Measurements from ENCODE around the gene TDRD12. TPM values are rescaled to one million over a fixed set of nuclear protein-coding genes. Genes with fewer than 3 reads are reported as not detected.

TDRD12 gene
- total RNA-seq, 1 experiment from 2014 or later: 0.33 TPM

- no peak overlapping the region for H3K4me2 ChIP-seq
- H3K4me1 ChIP-seq (replicated peaks; ENCODE audit: insufficient read depth): no peaks in the 10 kb centered on the region
- no peaks in the 10 kb centered on the region for H3K9me2 ChIP-seq (ENCODE audit: insufficient read depth)
- no TSS peak for BruUV-seq (replicated peaks)
- TF ChIP-seq EZH2 (IDR thresholded peaks at IDR 0.05; ENCODE audit: low read depth) (no peak), CTCF (conservative IDR thresholded peaks at IDR 0.05) (no peak)
- H4K20me1 ChIP-seq (ENCODE audit: insufficient read depth): no peaks in the 10 kb centered on the region
- CTCF ChIA-PET: no interaction called here
- H3K36me3 ChIP-seq (ENCODE audit: low read depth): no peaks in the 10 kb centered on the region
- H2AFZ ChIP-seq: no peak overlapping the region
- POLR2A ChIA-PET (ENCODE audit: unreplicated experiment): no interaction called here
- DNase-seq: no peak
- H3K79me2 ChIP-seq (ENCODE audit: low read depth): no peaks in the 10 kb centered on the region
- intact Hi-C loops (cut with micrococcal nuclease; ENCODE audit: unreplicated experiment): no loop called here
- H3K4me3 ChIP-seq: no peak overlapping the region
- no peak overlapping the region for H3K27ac ChIP-seq
- H3F3A ChIP-seq (ENCODE audit: insufficient read depth, low read depth): no peaks in the 10 kb centered on the region
- H3K27me3 ChIP-seq (ENCODE audit: insufficient read depth, low read depth): no peaks in the 10 kb centered on the region
- no peaks in the 10 kb centered on the region for H3K9me3 ChIP-seq (ENCODE audit: insufficient read depth, low read depth)
These were observed 144.3 kb downstream of the TDRD12 start for GRCh38 chr19:32863841-32864240.

GRCh38 chr19:32864318-32865007, 144.9 kb downstream of the TDRD12 start:
- Histone ChIP-seq H4K20me1 (ENCODE audit: insufficient read depth) (no peaks in the 10 kb centered on the region), H3K27me3 (ENCODE audit: insufficient read depth, low read depth) (no peaks in the 10 kb centered on the region), H3K4me3 (no peak overlapping the region), H3K9me3 (ENCODE audit: insufficient read depth, low read depth) (no peaks in the 10 kb centered on the region), H3K9me2 (ENCODE audit: insufficient read depth) (no peaks in the 10 kb centered on the region), H3K4me1 (replicated peaks; ENCODE audit: insufficient read depth) (no peaks in the 10 kb centered on the region), H3K79me2 (ENCODE audit: low read depth) (no peaks in the 10 kb centered on the region), H3K4me2 (no peak overlapping the region), H3F3A (ENCODE audit: insufficient read depth, low read depth) (no peaks in the 10 kb centered on the region), H3K36me3 (ENCODE audit: low read depth) (no peaks in the 10 kb centered on the region), H3K27ac (no peak overlapping the region), H2AFZ (no peak overlapping the region)
- no TSS peak for BruUV-seq (replicated peaks)
- TF ChIP-seq CTCF (conservative IDR thresholded peaks at IDR 0.05) (no peak), EZH2 (IDR thresholded peaks at IDR 0.05; ENCODE audit: low read depth) (no peak)
- POLR2A ChIA-PET (ENCODE audit: unreplicated experiment): no interaction called here
- intact Hi-C loops (cut with micrococcal nuclease; ENCODE audit: unreplicated experiment): no loop called here
- no peak for DNase-seq
- CTCF ChIA-PET: no interaction called here

- H3K27me3 ChIP-seq (ENCODE audit: insufficient read depth, low read depth): no peaks in the 10 kb centered on the region
- no peaks in the 10 kb centered on the region for H4K20me1 ChIP-seq (ENCODE audit: insufficient read depth)
- POLR2A ChIA-PET (ENCODE audit: unreplicated experiment): no interaction called here
- no peak overlapping the region for H3K27ac ChIP-seq
- no peak for TF ChIP-seq EZH2 (IDR thresholded peaks at IDR 0.05; ENCODE audit: low read depth)
- no peak for TF ChIP-seq CTCF (conservative IDR thresholded peaks at IDR 0.05)
- no peaks in the 10 kb centered on the region for H3K36me3 ChIP-seq (ENCODE audit: low read depth)
- no peaks in the 10 kb centered on the region for H3K4me1 ChIP-seq (replicated peaks; ENCODE audit: insufficient read depth)
- CTCF ChIA-PET: interaction anchor here (0.7 kb wide), 1 partner anchor 12 kb away, joined by 4 read pairs; no protein-coding TSS in a partner anchor
- no peak overlapping the region for H3K4me3 ChIP-seq
- intact Hi-C loops (cut with micrococcal nuclease; ENCODE audit: unreplicated experiment): no loop called here
- BruUV-seq (replicated peaks): no TSS peak
- no peaks in the 10 kb centered on the region for H3K9me2 ChIP-seq (ENCODE audit: insufficient read depth)
- no peak for DNase-seq
- no peaks in the 10 kb centered on the region for H3K9me3 ChIP-seq (ENCODE audit: insufficient read depth, low read depth)
- H2AFZ ChIP-seq: no peak overlapping the region
- H3F3A ChIP-seq (ENCODE audit: insufficient read depth, low read depth): no peaks in the 10 kb centered on the region
- no peak overlapping the region for H3K4me2 ChIP-seq
- no peaks in the 10 kb centered on the region for H3K79me2 ChIP-seq (ENCODE audit: low read depth)
These were observed 145.8 kb downstream of the TDRD12 start for GRCh38 chr19:32865326-32865725.

Measured in PC-9 (cell line).